Testis (tissue), 2 donors: ENCODE measurements around the gene TPM2.

Source experiments
- POLR2A ChIP-seq: fragments of 450-650 bp; IDR thresholded peaks from one replicate; pipeline ENCODE4 v1.6.1; 2017; ENCODE audit warnings: antibody characterized with exemption, mild to moderate bottlenecking, moderate library complexity
- TF ChIP-seq, protein P1 (sequence below), 3 experiments: fragments of 450-650 bp in 2 of 3; fragments of 200-600 bp in 1 of 3; sonication (generic) in 1 of 3; IDR thresholded peaks; one replicate each; pipeline ENCODE4 v1.5.1; 2016 to 2019; ENCODE audit warnings: antibody characterized with exemption in 3 of 3, mild to moderate bottlenecking in 2 of 3, moderate library complexity in 1 of 3

DNA sequence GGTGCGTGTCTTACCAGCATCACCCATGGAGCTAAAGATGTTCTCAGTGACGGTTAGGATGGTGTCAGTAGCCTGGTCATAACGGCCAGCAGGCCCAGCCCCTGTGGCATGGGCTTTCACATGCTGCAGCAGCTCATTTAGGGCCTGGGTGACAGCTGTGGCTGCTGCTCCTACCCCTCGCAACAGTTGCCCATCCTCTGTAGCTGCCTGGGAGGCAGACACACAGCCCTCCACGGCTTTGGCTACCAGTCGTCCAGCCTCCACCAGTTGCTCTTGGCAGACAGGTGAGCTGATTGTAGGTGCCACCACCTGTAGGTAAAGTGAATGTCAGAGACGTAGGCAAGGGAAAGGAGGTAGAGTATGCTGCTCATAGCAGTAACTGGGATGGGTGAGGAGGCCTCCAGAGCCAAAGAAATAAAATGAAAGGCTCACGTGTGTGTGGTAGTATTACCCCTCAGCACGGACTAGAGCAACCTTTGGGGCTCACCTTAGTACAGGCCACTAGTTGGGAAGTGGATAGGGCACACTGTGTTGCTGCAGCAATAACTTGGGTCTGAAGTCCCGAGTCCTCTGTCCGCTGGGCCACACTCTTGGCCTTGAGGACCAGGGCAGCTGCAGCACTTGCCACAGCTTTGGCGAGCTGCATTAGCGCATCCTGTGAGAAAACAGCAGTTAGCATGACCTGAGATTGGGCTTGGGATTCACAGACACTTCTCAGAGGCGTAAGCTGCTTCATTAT, 27.6 kb upstream of the TPM2 start:
- TF ChIP-seq, protein P1, sequence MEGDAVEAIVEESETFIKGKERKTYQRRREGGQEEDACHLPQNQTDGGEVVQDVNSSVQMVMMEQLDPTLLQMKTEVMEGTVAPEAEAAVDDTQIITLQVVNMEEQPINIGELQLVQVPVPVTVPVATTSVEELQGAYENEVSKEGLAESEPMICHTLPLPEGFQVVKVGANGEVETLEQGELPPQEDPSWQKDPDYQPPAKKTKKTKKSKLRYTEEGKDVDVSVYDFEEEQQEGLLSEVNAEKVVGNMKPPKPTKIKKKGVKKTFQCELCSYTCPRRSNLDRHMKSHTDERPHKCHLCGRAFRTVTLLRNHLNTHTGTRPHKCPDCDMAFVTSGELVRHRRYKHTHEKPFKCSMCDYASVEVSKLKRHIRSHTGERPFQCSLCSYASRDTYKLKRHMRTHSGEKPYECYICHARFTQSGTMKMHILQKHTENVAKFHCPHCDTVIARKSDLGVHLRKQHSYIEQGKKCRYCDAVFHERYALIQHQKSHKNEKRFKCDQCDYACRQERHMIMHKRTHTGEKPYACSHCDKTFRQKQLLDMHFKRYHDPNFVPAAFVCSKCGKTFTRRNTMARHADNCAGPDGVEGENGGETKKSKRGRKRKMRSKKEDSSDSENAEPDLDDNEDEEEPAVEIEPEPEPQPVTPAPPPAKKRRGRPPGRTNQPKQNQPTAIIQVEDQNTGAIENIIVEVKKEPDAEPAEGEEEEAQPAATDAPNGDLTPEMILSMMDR (IDR thresholded peaks at IDR 0.05) = no peak
- no peak for TF ChIP-seq POLR2A
